Measurements from ENCODE around the gene SLC25A25. TPM values are rescaled to one million over a fixed set of nuclear protein-coding genes. Genes with fewer than 3 reads are reported as not detected.

SLC25A25 gene
- polyA plus RNA-seq, 1 donor, result 10.8 TPM

GRCh38 chr9:128072144-128073021, 4.4 kb downstream of the SLC25A25 start:
- no peak for DNase-seq (ENCODE audit: low read depth)

GRCh38 chr9:128073253-128073886, 5.3 kb downstream of the SLC25A25 start:
- DNase-seq (ENCODE audit: low read depth), result no peak

GRCh38 chr9:128077847-128078503, 9.9 kb downstream of the SLC25A25 start:
- DNase-seq (ENCODE audit: low read depth), result no peak

- DNase-seq (ENCODE audit: low read depth), result no peak
These were observed 10.7 kb downstream of the SLC25A25 start for GRCh38 chr9:128078504-128079434.

GRCh38 chr9:128080206-128080605, 12.2 kb downstream of the SLC25A25 start:
- no peak for DNase-seq (ENCODE audit: low read depth)

GRCh38 chr9:128081056-128081455, 13.0 kb downstream of the SLC25A25 start:
- no peak for DNase-seq (ENCODE audit: low read depth)

GRCh38 chr9:128082151-128082550, 14.1 kb downstream of the SLC25A25 start:
- DNase-seq (ENCODE audit: low read depth), result no peak

- no peak for DNase-seq (ENCODE audit: low read depth)
These were observed 16.7 kb downstream of the SLC25A25 start for GRCh38 chr9:128084746-128085145.

- no peak for DNase-seq (ENCODE audit: low read depth)
These were observed 17.9 kb downstream of the SLC25A25 start for GRCh38 chr9:128085943-128086342.

- no peak for DNase-seq (ENCODE audit: low read depth)
These were observed 19.2 kb downstream of the SLC25A25 start for GRCh38 chr9:128087262-128087661.

GRCh38 chr9:128088253-128088945, 20.4 kb downstream of the SLC25A25 start:
- DNase-seq (ENCODE audit: low read depth), result no peak

- no peak for DNase-seq (ENCODE audit: low read depth)
These were observed 21.3 kb downstream of the SLC25A25 start for GRCh38 chr9:128089299-128089698.

- peak; percentile 82 for DNase-seq (ENCODE audit: low read depth)
These were observed 23.1 kb downstream of the SLC25A25 start for GRCh38 chr9:128091144-128091543.

GRCh38 chr9:128091571-128091970, 23.5 kb downstream of the SLC25A25 start:
- DNase-seq (ENCODE audit: low read depth), result no peak

- no peak for DNase-seq (ENCODE audit: low read depth)
These were observed 24.4 kb downstream of the SLC25A25 start for GRCh38 chr9:128092199-128092977.

GRCh38 chr9:128093011-128093410, 25.0 kb downstream of the SLC25A25 start:
- no peak for DNase-seq (ENCODE audit: low read depth)

GRCh38 chr9:128094166-128094949, 26.3 kb downstream of the SLC25A25 start:
- DNase-seq (ENCODE audit: low read depth), result peak; percentile 95

GRCh38 chr9:128094950-128095544, 27.0 kb downstream of the SLC25A25 start:
- DNase-seq (ENCODE audit: low read depth), result no peak
